GM10266 (cell line): ENCODE results near the gene GALNT13.
A peak's percentile ranks its signal among the peaks of the same experiment; 100 is the strongest.

Experiments used
- DNase-seq: peaks from one replicate; pipeline ENCODE4 v3.0.0; 2012; ENCODE audit errors: extremely low spot score
- CTCF ChIP-seq: IDR thresholded peaks from 2 replicates; pipeline ENCODE4 v1.5.1; 2012; ENCODE audit warnings: mild to moderate bottlenecking, low read depth; ENCODE audit not compliant: control insufficient read depth, insufficient read depth; ENCODE audit errors: missing control alignments

GALNT13 gene

GRCh38 chr2:154443919-154444318, 572.2 kb downstream of the GALNT13 start:
- DNase-seq = no peak
- no peak for TF ChIP-seq CTCF

- TF ChIP-seq CTCF = no peak
- no peak for DNase-seq
Observed at GRCh38 chr2:154446324-154446723, 574.6 kb downstream of the GALNT13 start.

GRCh38 chr2:154447727-154448418, 576.2 kb downstream of the GALNT13 start:
- no peak for TF ChIP-seq CTCF
- no peak for DNase-seq

- no peak for DNase-seq
- no peak for TF ChIP-seq CTCF
Observed at GRCh38 chr2:154449951-154450658, 578.4 kb downstream of the GALNT13 start.

GRCh38 chr2:154452471-154452870, 580.7 kb downstream of the GALNT13 start:
- DNase-seq = no peak
- TF ChIP-seq CTCF = no peak

- DNase-seq = peak; percentile 9
- TF ChIP-seq CTCF = peak; percentile 49
Observed at GRCh38 chr2:154452906-154453493, 581.3 kb downstream of the GALNT13 start.

- no peak for DNase-seq
- no peak for TF ChIP-seq CTCF
Observed at GRCh38 chr2:154455166-154455565, 583.4 kb downstream of the GALNT13 start.
